Measurements from ENCODE around the gene CKS1B. TPM values are rescaled to one million over a fixed set of nuclear protein-coding genes. Genes with fewer than 3 reads are reported as not detected.

Gene CKS1B
- total RNA-seq, 2 experiments from 2014 or later, result 1.4 to 3.9 TPM

DNA sequence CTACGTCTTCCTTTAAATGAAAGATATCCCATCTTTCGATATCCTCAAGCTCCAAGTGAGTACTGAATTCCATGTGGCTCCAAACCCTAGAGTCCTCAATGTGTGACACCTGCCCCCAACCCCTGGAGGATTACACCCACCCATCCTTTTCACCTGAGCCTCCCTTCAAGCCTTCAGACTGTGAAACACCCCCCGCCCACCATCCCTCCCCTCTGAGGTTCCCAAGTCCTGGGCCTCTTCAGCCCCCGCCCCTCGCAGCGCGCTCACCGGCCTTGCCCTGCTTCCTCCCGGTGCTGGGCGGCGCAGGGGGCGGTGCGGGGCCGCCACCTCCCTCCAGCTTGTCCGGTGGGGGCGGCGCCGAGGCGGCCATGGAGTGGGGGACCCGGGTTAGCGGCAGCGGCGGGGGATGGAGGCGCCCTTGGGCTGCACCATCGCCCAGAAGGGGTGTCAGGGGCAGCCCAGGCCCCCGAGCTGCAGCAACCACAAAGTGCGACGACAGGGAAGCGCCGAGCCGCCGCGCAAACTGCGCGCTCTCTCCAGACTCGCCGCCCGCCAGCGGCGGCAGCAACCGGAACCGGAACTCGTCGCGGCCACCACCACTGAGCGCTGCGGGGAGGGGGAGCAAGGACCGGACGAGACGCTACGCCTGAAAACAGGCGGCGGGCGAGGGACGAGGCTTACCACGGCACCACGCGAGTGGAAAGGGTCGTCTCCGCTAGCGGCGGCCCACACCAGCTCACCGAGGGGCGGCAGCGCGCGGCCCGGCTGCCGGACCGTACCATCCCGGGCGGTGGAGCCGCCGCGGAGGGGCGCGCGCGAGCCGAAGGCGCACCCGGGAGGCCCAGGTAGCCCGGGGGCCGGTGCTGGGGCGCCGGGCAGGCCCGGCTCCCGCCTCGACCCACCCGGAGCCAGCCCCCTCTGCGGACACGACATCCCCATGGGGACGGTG, 13.0 kb upstream of the CKS1B start, which contains the start of gene PYGO2:
TSS of gene PYGO2 (minus strand) at position 576 of the 949 bp plus-strand sequence. CDS start at position 370, 206 bp downstream.
- Histone ChIP-seq H3K36me3 (ENCODE audit: insufficient read depth, low read length) (peaks cover 54% of the 10 kb centered on the region), H3K9me3 (ENCODE audit: control insufficient read depth in 1 of 2, insufficient read depth in 1 of 2, low read length in 2 of 2) (no peaks in the 10 kb centered on the region), H3K27me3 (ENCODE audit: control insufficient read depth in 1 of 2, insufficient read depth in 2 of 2, low read length in 2 of 2) (no peaks in the 10 kb centered on the region), H3K4me1 (ENCODE audit: insufficient read depth, low read length) (peaks cover 60% of the 10 kb centered on the region), H3K27ac (ENCODE audit: low read depth in 1 of 2, low read length in 2 of 2) (peak within 1 kb of the TSS; percentile 88 to 95), H3K4me3 (ENCODE audit: low read length) (peak within 1 kb of the TSS; percentile 68)
- DNase-seq (peak; percentile 65 to 91 (median 77)), ATAC-seq (ENCODE audit: poor library complexity) (peak; percentile 72)
- no peaks in the 10 kb centered on the region for H3K9me3 Mint-ChIP-seq
- peaks cover 20% of the 10 kb centered on the region for H3K4me1 Mint-ChIP-seq (ENCODE audit: low read depth)
- ChIA-PET CTCF (interaction anchor here (0.8 to 5.6 kb wide), 19 partner anchors 10 to 170 kb away, joined by 3 to 47 read pairs (median 5); partner anchors contain the start of genes CKS1B, FLAD1 and PMVK), POLR2A (interaction anchor here (0.6 to 3.2 kb wide), 19 partner anchors 9 to 402 kb away, joined by 3 to 28 read pairs (median 5); partner anchors contain the start of genes ADAM15, CKS1B, FLAD1 and PMVK)
- intact Hi-C loops (cut with DNase I, micrococcal nuclease), result loop anchor here (1.0 to 5.0 kb wide), 5 partner anchors 24 to 101 kb away; partner anchors contain the start of gene EFNA4 (in 1 of the 2)
- TF ChIP-seq, protein P1, sequence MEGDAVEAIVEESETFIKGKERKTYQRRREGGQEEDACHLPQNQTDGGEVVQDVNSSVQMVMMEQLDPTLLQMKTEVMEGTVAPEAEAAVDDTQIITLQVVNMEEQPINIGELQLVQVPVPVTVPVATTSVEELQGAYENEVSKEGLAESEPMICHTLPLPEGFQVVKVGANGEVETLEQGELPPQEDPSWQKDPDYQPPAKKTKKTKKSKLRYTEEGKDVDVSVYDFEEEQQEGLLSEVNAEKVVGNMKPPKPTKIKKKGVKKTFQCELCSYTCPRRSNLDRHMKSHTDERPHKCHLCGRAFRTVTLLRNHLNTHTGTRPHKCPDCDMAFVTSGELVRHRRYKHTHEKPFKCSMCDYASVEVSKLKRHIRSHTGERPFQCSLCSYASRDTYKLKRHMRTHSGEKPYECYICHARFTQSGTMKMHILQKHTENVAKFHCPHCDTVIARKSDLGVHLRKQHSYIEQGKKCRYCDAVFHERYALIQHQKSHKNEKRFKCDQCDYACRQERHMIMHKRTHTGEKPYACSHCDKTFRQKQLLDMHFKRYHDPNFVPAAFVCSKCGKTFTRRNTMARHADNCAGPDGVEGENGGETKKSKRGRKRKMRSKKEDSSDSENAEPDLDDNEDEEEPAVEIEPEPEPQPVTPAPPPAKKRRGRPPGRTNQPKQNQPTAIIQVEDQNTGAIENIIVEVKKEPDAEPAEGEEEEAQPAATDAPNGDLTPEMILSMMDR (IDR thresholded peaks at IDR 0.05), result peak; percentile 60
- no peaks in the 10 kb centered on the region for H3K27me3 Mint-ChIP-seq
- peak within 1 kb of the TSS; percentile 98 for H3K27ac Mint-ChIP-seq
- peaks cover 56% of the 10 kb centered on the region for H3K36me3 Mint-ChIP-seq (ENCODE audit: low read depth)
- peak within 1 kb of the TSS; percentile 99 for H3K4me3 Mint-ChIP-seq

DNA sequence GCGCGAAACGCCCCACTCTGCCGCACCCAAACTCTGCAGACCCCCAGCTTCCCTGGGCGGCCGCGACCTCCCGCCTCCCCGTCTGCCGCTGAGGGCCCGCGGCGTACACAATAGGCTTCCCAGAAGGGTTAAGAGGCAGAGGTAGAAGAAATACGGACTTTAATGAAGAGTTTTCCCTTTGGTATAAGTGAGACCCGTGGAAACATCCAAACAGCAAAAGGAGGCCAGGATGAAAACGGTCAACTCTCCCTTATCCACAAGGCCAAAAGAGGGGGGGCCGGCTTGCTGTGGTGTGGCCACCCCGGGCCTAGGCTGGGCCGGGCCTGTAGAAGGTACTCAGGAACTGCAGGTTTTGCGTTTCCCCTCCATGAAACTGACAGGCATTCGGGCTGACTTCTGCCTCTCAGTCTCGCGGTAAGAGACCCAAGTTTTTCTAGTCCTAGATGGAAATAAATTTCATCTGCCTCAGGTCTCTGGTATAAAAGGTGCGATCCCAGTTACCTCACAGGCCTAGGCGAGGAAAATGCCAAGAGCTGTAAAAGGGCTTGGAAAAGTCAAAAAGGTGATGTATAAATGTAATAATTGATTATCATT, 12.2 kb upstream of the CKS1B start:
- Histone ChIP-seq H3K4me1 (ENCODE audit: insufficient read depth, low read length) (peaks cover 53% of the 10 kb centered on the region), H3K27ac (ENCODE audit: low read depth in 1 of 2, low read length in 2 of 2) (peak overlapping the region; percentile 88 to 95), H3K9me3 (ENCODE audit: control insufficient read depth in 1 of 2, insufficient read depth in 1 of 2, low read length in 2 of 2) (no peaks in the 10 kb centered on the region), H3K4me3 (ENCODE audit: low read length) (peak overlapping the region; percentile 68), H3K36me3 (ENCODE audit: insufficient read depth, low read length) (peaks cover 62% of the 10 kb centered on the region), H3K27me3 (ENCODE audit: control insufficient read depth in 1 of 2, insufficient read depth in 2 of 2, low read length in 2 of 2) (no peaks in the 10 kb centered on the region)
- peak overlapping the region; percentile 88 for H3K4me3 Mint-ChIP-seq
- TF ChIP-seq, protein P1 (IDR thresholded peaks at IDR 0.05), result no peak
- H3K9me3 Mint-ChIP-seq, result no peaks in the 10 kb centered on the region
- DNase-seq (peak in 2 of 14 experiments; percentile 49 to 54), ATAC-seq (ENCODE audit: poor library complexity) (peak; percentile 14)
- ChIA-PET CTCF (interaction anchor here (0.8 to 5.6 kb wide), 12 partner anchors 12 to 123 kb away, joined by 4 to 47 read pairs (median 6); partner anchors contain the start of genes CKS1B, FLAD1 and PMVK), POLR2A (interaction anchor here (1.1 to 3.2 kb wide), 12 partner anchors 8 to 123 kb away, joined by 3 to 28 read pairs (median 9); partner anchors contain the start of genes ADAM15, CKS1B, FLAD1 and PMVK)
- intact Hi-C loops (cut with DNase I, micrococcal nuclease), result loop anchor here (1.0 to 5.0 kb wide), 4 partner anchors 37 to 100 kb away; partner anchors contain the start of gene EFNA4 (in 1 of the 2)
- H3K36me3 Mint-ChIP-seq (ENCODE audit: low read depth), result peaks cover 63% of the 10 kb centered on the region
- H3K27me3 Mint-ChIP-seq, result no peaks in the 10 kb centered on the region
- H3K4me1 Mint-ChIP-seq (ENCODE audit: low read depth), result peaks cover 20% of the 10 kb centered on the region
- peak overlapping the region; percentile 91 for H3K27ac Mint-ChIP-seq

Measured in CD4-positive, alpha-beta T cell (primary cell).